ENCODE results near the gene PRRG4.
A peak's percentile ranks its signal among the peaks of the same experiment; 100 is the strongest.
"Not testable (repeated sequence)": the region's sequence is repeated elsewhere in the genome, so short reads cannot be mapped to it uniquely, and the experiment has no call there.

PRRG4 gene

GRCh38 chr11:32829680-32830412 is at the start of gene PRRG4:
TSS of gene PRRG4 (plus strand) at chr11:32829927. CDS start at chr11:32830530, 603 bp downstream.
- peak; percentile 30 for DNase-seq

GRCh38 chr11:32780839-32781238 is 48.9 kb upstream of the PRRG4 start:
- DNase-seq: not testable (repeated sequence)

GRCh38 chr11:32781721-32782120 is 48.0 kb upstream of the PRRG4 start:
- DNase-seq: no peak

GRCh38 chr11:32785262-32785661 is 44.5 kb upstream of the PRRG4 start:
- DNase-seq: no peak

- DNase-seq: no peak
These were observed 42.9 kb upstream of the PRRG4 start for GRCh38 chr11:32786811-32787210.

- DNase-seq: no peak
These were observed 38.8 kb upstream of the PRRG4 start for GRCh38 chr11:32790916-32791315.

- no peak for DNase-seq
These were observed 37.4 kb upstream of the PRRG4 start for GRCh38 chr11:32792111-32792947.

GRCh38 chr11:32792948-32793475 is 36.7 kb upstream of the PRRG4 start:
- DNase-seq: peak; percentile 30

- no peak for DNase-seq
These were observed 35.3 kb upstream of the PRRG4 start, which contains the start of gene CCDC73 for GRCh38 chr11:32794439-32794838. TSS of gene CCDC73 (minus strand) at chr11:32794662. CDS start at chr11:32760243, 34,419 bp downstream.

- no peak for DNase-seq
These were observed 33.3 kb upstream of the PRRG4 start for GRCh38 chr11:32796425-32796824.

- peak; percentile 43 for DNase-seq
These were observed 20.4 kb upstream of the PRRG4 start for GRCh38 chr11:32809313-32809712.

GRCh38 chr11:32817181-32817851 is 12.4 kb upstream of the PRRG4 start:
- no peak for DNase-seq

- DNase-seq: no peak
These were observed 11.9 kb upstream of the PRRG4 start for GRCh38 chr11:32817852-32818183.

GRCh38 chr11:32819187-32819586 is 10.5 kb upstream of the PRRG4 start:
- DNase-seq: no peak

GRCh38 chr11:32820497-32820896 is 9.2 kb upstream of the PRRG4 start:
- no peak for DNase-seq

- DNase-seq: no peak
These were observed 8.2 kb upstream of the PRRG4 start for GRCh38 chr11:32821517-32821916.

GRCh38 chr11:32821917-32822560 is 7.7 kb upstream of the PRRG4 start:
- no peak for DNase-seq

- not testable (repeated sequence) for DNase-seq
These were observed 6.1 kb upstream of the PRRG4 start for GRCh38 chr11:32823617-32824016.

GRCh38 chr11:32826113-32826512 is 3.6 kb upstream of the PRRG4 start:
- no peak for DNase-seq

GRCh38 chr11:32827276-32827675 is 2.5 kb upstream of the PRRG4 start:
- no peak for DNase-seq

- DNase-seq: no peak
These were observed 509 bp upstream of the PRRG4 start for GRCh38 chr11:32829157-32829679.

- DNase-seq: no peak
These were observed 649 bp downstream of the PRRG4 start for GRCh38 chr11:32830413-32830738.

- DNase-seq: no peak
These were observed 1.1 kb downstream of the PRRG4 start for GRCh38 chr11:32830796-32831195.
